AG04449 (cell line): Measurements from ENCODE around the gene TUBB6.

Experiments used
- CTCF ChIA-PET: fragments of 350-600 bp; formaldehyde crosslinking; extraction: SDS; loops from one replicate; lab custom pipeline; 2021; ENCODE audit warnings: antibody characterized with exemption; lab: Yijun Ruan, JAX
- POLR2A ChIA-PET: fragments of 400-600, 350-600 bp; formaldehyde crosslinking; extraction: SDS; loops from one replicate; lab custom pipeline; 2020; ENCODE audit warnings: antibody characterized with exemption, inconsistent platforms; lab: Yijun Ruan, JAX
- DNase-seq: peaks from one replicate; pipeline ENCODE4 v3.0.0-alpha.2; 2010; ENCODE audit warnings: low read depth, low spot score
- H3K4me3 ChIP-seq: 2 replicates; pipeline ENCODE4 v1.5.1; 2011; ENCODE audit warnings: low read depth, mild to moderate bottlenecking, control low read depth, low read length
- TF ChIP-seq, protein P1 (sequence below): IDR thresholded peaks from one replicate; pipeline ENCODE4 v1.5.1; 2011; ENCODE audit warnings: mild to moderate bottlenecking, moderate library complexity, low read length, control low read depth, inconsistent platforms; ENCODE audit not compliant: insufficient read depth; ENCODE audit errors: missing control alignments

TUBB6 gene

GRCh38 chr18:12327510-12328178, 19.6 kb downstream of the TUBB6 start:
- CTCF ChIA-PET, result interaction anchor here (0.6 to 4.8 kb wide), 24 partner anchors 8 to 659 kb away, joined by 3 to 79 read pairs (median 4); partner anchors contain the start of gene AFG3L2
- no peak overlapping the region for H3K4me3 ChIP-seq
- peak; percentile 7 for DNase-seq
- TF ChIP-seq, protein P1, sequence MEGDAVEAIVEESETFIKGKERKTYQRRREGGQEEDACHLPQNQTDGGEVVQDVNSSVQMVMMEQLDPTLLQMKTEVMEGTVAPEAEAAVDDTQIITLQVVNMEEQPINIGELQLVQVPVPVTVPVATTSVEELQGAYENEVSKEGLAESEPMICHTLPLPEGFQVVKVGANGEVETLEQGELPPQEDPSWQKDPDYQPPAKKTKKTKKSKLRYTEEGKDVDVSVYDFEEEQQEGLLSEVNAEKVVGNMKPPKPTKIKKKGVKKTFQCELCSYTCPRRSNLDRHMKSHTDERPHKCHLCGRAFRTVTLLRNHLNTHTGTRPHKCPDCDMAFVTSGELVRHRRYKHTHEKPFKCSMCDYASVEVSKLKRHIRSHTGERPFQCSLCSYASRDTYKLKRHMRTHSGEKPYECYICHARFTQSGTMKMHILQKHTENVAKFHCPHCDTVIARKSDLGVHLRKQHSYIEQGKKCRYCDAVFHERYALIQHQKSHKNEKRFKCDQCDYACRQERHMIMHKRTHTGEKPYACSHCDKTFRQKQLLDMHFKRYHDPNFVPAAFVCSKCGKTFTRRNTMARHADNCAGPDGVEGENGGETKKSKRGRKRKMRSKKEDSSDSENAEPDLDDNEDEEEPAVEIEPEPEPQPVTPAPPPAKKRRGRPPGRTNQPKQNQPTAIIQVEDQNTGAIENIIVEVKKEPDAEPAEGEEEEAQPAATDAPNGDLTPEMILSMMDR, result peak; percentile 89
- POLR2A ChIA-PET, result interaction anchor here (0.6 to 1.4 kb wide), 6 partner anchors 10 to 60 kb away, joined by 3 to 5 read pairs (median 4); no protein-coding TSS in a partner anchor

DNA sequence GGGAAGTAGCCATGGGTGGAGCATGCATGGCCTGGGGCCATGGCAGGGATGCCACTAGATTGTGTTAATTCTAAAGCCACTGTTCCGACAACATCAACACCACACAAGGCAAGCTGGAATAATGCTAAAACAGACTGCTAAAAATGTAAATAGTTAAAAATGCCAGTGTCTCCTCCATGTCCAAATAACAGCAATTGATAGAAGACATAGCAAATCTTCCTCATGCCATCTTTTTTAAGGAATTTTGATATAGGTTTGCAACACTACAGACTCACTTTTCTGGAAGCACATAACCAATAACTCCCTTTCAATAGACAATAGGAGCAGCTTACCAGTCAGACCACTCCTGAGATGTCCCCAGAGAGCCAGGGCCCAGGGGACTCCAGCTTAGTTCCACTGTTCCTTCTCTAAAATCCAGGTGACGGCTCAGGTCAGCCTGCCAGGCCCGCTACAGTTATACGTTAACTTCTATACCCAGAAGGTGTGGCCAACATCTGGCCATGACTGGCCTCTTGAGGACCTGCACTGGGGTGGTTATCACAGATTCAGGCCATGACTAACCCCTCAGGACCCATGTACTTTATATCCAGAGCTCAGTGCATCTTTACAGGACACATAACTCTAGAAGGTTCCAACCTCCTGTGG, 20.3 kb downstream of the TUBB6 start:
- POLR2A ChIA-PET, result interaction anchor here (0.6 to 1.4 kb wide), 7 partner anchors 9 to 663 kb away, joined by 3 to 5 read pairs (median 4); partner anchors contain the start of genes CEP192 and TUBB6
- CTCF ChIA-PET, result interaction anchor here (0.7 to 4.8 kb wide), 22 partner anchors 8 to 337 kb away, joined by 3 to 79 read pairs (median 6); partner anchors contain the start of gene AFG3L2
- no peak for DNase-seq
- TF ChIP-seq, protein P1, result no peak
- no peak overlapping the region for H3K4me3 ChIP-seq

DNA sequence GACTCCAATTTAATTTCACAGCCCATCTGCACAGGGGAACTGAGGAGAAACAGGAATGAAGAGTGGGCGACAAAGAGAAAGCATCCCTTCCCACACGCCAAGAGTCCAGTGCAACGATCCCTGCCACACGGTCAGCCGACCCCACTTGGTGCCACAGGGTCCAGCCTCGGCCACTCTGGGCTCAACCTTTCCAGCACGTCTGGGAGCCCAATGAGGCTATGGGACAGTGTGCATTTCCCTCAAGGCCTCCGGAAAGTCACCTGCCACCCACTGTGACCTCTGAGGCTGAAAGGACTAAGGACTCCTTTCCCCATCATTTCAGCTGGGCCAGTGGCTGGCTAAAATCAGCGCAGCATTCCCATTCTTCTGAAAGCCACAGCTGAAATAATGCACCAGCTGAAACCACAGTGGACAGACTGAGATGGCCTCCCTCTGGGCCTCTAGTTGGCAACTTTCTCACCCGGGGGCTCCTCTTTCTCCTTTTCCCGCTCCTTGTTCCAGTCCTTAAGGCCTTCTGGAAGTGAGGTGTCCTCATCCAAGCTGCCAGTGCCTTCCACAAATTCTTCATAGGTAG, 21.2 kb downstream of the TUBB6 start:
- DNase-seq, result no peak
- CTCF ChIA-PET, result interaction anchor here (1.1 to 4.8 kb wide), 12 partner anchors 10 to 336 kb away, joined by 3 to 79 read pairs (median 8); no protein-coding TSS in a partner anchor
- POLR2A ChIA-PET, result interaction anchor here (1.1 kb wide), 1 partner anchor 22 kb away, joined by 3 read pairs; the partner anchor contains the start of gene TUBB6
- H3K4me3 ChIP-seq, result no peak overlapping the region
- TF ChIP-seq, protein P1, result no peak

DNA sequence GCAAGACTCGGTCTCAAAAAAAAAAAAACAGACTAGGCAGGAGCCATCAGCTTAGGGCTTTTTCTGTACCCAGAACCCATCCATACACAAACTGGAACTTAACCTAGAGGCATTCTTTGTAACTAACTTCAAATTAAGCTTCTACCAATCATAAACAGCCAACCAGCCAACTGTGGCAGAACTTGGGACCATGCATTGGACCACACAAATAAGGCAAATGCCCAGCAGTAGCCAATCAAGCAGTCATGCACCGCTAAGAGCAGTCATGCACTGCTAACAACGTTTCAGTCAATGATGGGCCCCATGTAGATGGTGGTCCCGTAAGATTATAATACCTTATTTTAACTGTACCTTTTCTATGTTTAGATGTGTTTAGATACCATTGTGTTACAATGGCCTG, 22.7 kb downstream of the TUBB6 start:
- TF ChIP-seq, protein P1, result no peak
- CTCF ChIA-PET, result interaction anchor here (1.1 to 4.5 kb wide), 4 partner anchors 11 to 94 kb away, joined by 3 to 16 read pairs (median 4); no protein-coding TSS in a partner anchor
- POLR2A ChIA-PET, result no interaction called here
- no peak for DNase-seq
- no peak overlapping the region for H3K4me3 ChIP-seq

DNA sequence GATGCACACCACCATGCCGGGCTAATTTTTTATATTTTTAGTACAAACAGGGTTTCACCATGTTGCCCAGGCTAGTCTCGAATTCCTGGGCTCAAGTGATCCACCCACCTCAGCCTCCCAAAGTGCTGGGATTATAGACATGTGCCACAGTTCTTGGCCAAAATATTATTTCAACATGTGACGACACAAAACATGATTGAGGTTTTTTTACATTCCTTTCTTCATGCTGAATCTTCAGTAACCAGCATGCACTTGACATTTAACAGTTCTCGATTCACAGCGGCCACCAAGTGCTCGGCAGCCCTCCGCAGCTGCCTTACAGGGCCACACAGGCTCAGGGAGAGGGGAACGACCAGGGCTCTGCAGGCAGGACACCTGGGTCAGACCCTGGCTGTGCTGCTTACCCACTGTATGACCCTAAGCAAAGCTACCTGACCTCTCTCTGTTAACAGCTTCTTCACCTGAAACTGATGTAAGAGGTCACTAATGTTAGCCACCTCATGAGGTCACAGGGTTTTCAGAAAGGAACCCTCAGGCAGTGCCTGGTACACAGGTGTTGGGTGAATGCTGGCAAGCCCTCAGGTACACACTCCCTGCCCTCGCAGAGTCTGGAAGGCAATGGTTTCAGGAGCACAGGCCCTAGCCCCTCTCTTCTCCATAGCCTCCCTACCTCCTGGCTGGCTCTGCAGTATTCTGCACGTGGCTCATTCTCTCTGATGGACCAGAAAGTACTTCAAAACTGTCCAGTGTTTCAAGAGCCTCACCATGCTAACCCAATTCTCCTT, 25.7 kb downstream of the TUBB6 start:
- DNase-seq, result no peak
- CTCF ChIA-PET, result interaction anchor here (0.6 to 4.5 kb wide), 3 partner anchors 49 to 325 kb away, joined by 3 to 16 read pairs (median 6); no protein-coding TSS in a partner anchor

More for the DNA sequence above, 25.7 kb downstream of the TUBB6 start:
- POLR2A ChIA-PET, result no interaction called here
- H3K4me3 ChIP-seq, result no peak overlapping the region
- TF ChIP-seq, protein P1, result no peak
